Spleen (tissue), 7 donors: ENCODE measurements around the gene YIPF4.

Source experiments
- POLR2A ChIP-seq, 3 donors: fragments of 450-650 bp; IDR thresholded peaks; one replicate each; pipeline ENCODE4 v1.5.1; 2017; ENCODE audit warnings: antibody characterized with exemption in 3 of 3, mild to moderate bottlenecking in 1 of 3
- TF ChIP-seq, protein P1 (sequence below), 11 experiments: fragments of 200-600 bp in 7 of 11; fragments of 450-650 bp in 4 of 11; sonication (generic) in 4 of 11; IDR thresholded peaks in 8 of 11; conservative IDR thresholded peaks in 3 of 11; 1 replicate in 7 of 11; 2 replicates in 4 of 11; pipeline versions ENCODE4 v1.4.0 to v1.8.0; 2016 to 2021; ENCODE audit warnings: antibody characterized with exemption in 11 of 11, inconsistent platforms in 4 of 11, mild to moderate bottlenecking in 1 of 11
- donor health status: DM: no; HTN: no; CAD: no; lungs with moderate emphysema.
- donor health status: DM: no; HTN: no; CAD: no.
- donor health status: DM: no; HTN: no; CAD: no.

- TF ChIP-seq, protein P1, sequence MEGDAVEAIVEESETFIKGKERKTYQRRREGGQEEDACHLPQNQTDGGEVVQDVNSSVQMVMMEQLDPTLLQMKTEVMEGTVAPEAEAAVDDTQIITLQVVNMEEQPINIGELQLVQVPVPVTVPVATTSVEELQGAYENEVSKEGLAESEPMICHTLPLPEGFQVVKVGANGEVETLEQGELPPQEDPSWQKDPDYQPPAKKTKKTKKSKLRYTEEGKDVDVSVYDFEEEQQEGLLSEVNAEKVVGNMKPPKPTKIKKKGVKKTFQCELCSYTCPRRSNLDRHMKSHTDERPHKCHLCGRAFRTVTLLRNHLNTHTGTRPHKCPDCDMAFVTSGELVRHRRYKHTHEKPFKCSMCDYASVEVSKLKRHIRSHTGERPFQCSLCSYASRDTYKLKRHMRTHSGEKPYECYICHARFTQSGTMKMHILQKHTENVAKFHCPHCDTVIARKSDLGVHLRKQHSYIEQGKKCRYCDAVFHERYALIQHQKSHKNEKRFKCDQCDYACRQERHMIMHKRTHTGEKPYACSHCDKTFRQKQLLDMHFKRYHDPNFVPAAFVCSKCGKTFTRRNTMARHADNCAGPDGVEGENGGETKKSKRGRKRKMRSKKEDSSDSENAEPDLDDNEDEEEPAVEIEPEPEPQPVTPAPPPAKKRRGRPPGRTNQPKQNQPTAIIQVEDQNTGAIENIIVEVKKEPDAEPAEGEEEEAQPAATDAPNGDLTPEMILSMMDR (IDR thresholded peaks at IDR 0.05 in 8 of 11, conservative IDR thresholded peaks at IDR 0.05 in 3 of 11): no peak
- no peak for TF ChIP-seq POLR2A (IDR thresholded peaks at IDR 0.05)
These were observed 49.5 kb upstream of the YIPF4 start for GRCh38 chr2:32228181-32228580.
